Measurements from ENCODE around the gene PHACTR1.

Gene PHACTR1

GRCh38 chr6:13166916-13167315 is 450.3 kb downstream of the PHACTR1 start:
- TF ChIP-seq CTCF (conservative IDR thresholded peaks at IDR 0.05; ENCODE audit: low read depth, low read length) = no peak
- H3K4me3 ChIP-seq (ENCODE audit: low read length) = no peak overlapping the region
- no peak for DNase-seq (ENCODE audit: low read depth)

- no peak overlapping the region for H3K4me3 ChIP-seq (ENCODE audit: low read length)
- TF ChIP-seq CTCF (conservative IDR thresholded peaks at IDR 0.05; ENCODE audit: low read depth, low read length) = no peak
- DNase-seq (ENCODE audit: low read depth) = no peak
These were observed 455.7 kb downstream of the PHACTR1 start for GRCh38 chr6:13172291-13172690.

- no peak overlapping the region for H3K4me3 ChIP-seq (ENCODE audit: low read length)
- no peak for TF ChIP-seq CTCF (conservative IDR thresholded peaks at IDR 0.05; ENCODE audit: low read depth, low read length)
These were observed 458.5 kb downstream of the PHACTR1 start for GRCh38 chr6:13175087-13175486.

GRCh38 chr6:13175759-13176158 is 459.2 kb downstream of the PHACTR1 start:
- H3K4me3 ChIP-seq (ENCODE audit: low read length) = no peak overlapping the region
- no peak for DNase-seq (ENCODE audit: low read depth)
- TF ChIP-seq CTCF (conservative IDR thresholded peaks at IDR 0.05; ENCODE audit: low read depth, low read length) = no peak

More at GRCh38 chr6:13175087-13175486, 458.5 kb downstream of the PHACTR1 start:
- no peak for DNase-seq (ENCODE audit: low read depth)

- H3K4me3 ChIP-seq (ENCODE audit: low read length) = no peak overlapping the region
- DNase-seq (ENCODE audit: low read depth) = no peak
- TF ChIP-seq CTCF (conservative IDR thresholded peaks at IDR 0.05; ENCODE audit: low read depth, low read length) = no peak
These were observed 461.1 kb downstream of the PHACTR1 start for GRCh38 chr6:13177664-13178063.

GRCh38 chr6:13178107-13178506 is 461.5 kb downstream of the PHACTR1 start:
- H3K4me3 ChIP-seq (ENCODE audit: low read length) = no peak overlapping the region
- TF ChIP-seq CTCF (conservative IDR thresholded peaks at IDR 0.05; ENCODE audit: low read depth, low read length) = no peak
- no peak for DNase-seq (ENCODE audit: low read depth)

GRCh38 chr6:13180538-13180937 is 464.0 kb downstream of the PHACTR1 start:
- DNase-seq (ENCODE audit: low read depth) = no peak
- TF ChIP-seq CTCF (conservative IDR thresholded peaks at IDR 0.05; ENCODE audit: low read depth, low read length) = no peak
- no peak overlapping the region for H3K4me3 ChIP-seq (ENCODE audit: low read length)
